Muscle of leg (tissue), 16 donors: ENCODE data around the gene ITPR3. TPM values are rescaled to one million over a fixed set of nuclear protein-coding genes. Genes with fewer than 3 reads are reported as not detected.

Experiments
- DNase-seq: peaks from one replicate; pipeline ENCODE4 v3.0.0; 2013
- H3K27ac ChIP-seq: one replicate; pipeline ENCODE4 v1.5.1; 2013; ENCODE audit warnings: mild to moderate bottlenecking, low read length, control low read depth
- H3K27me3 ChIP-seq: one replicate; pipeline ENCODE4 v1.6.1; 2013; ENCODE audit warnings: low read length; ENCODE audit not compliant: control insufficient read depth, insufficient read depth
- H3K36me3 ChIP-seq: one replicate; pipeline ENCODE4 v1.6.1; 2013; ENCODE audit warnings: low read length; ENCODE audit not compliant: control insufficient read depth, insufficient read depth
- H3K4me1 ChIP-seq: one replicate; pipeline ENCODE4 v1.6.1; 2013; ENCODE audit warnings: low read length; ENCODE audit not compliant: control insufficient read depth, insufficient read depth
- H3K4me3 ChIP-seq: one replicate; pipeline ENCODE4 v1.5.1; 2013; ENCODE audit warnings: low read length, control low read depth
- H3K9me3 ChIP-seq: replicated peaks from 2 replicates; pipeline ENCODE4 v1.6.1; 2013; ENCODE audit warnings: low read depth, low read length; ENCODE audit not compliant: control insufficient read depth
- WGBS: methylation state at CpG from one replicate; pipeline ENCODE4 v1.1.5; 2013; ENCODE audit warnings: missing lambda C conversion rate; ENCODE audit not compliant: insufficient coverage; 5-methylcytosine and 5-hydroxymethylcytosine counted together
- long read RNA-seq, 11 donors: transcript quantifications; one replicate each; lab custom pipeline, GENCODE V29; 2026
- polyA plus RNA-seq, 8 donors: library from polyadenylated mRNA; unstranded; fragments of 120-200 nt; gene quantifications; one replicate each; pipeline versions ENCODE4 v1.2.1 to v1.2.3, GENCODE V29; 2013; ENCODE audit warnings: inconsistent platforms in 1 of 8, low replicate concordance in 1 of 8; ENCODE audit not compliant: insufficient read length in 8 of 8, insufficient read depth in 1 of 8
- total RNA-seq: library from RNA; stranded (reverse); fragments of 120-200 nt; gene quantifications from one replicate; pipeline ENCODE4 v1.2.4, GENCODE V29; 2013

Gene ITPR3
- total RNA-seq (4.1 TPM), polyA plus RNA-seq (10 to 100 TPM in 3 of 8 donors, 1 to 10 TPM in 5; 6.0 to 15.9 (median 9.2) TPM)
- long read RNA-seq, donor 1, partial matches to known transcripts = 6 of 42 reads
- long read RNA-seq, donor 1, other reads (novel, unspliced or antisense) = 36 of 42 reads
- long read RNA-seq, donor 2 = 0 reads
- long read RNA-seq, donor 3 = 0 reads
- long read RNA-seq, donor 4 = 0 reads
- long read RNA-seq, donor 5 = 0 reads
- long read RNA-seq, donor 6 = 0 reads
- long read RNA-seq, donor 7 = 0 reads
- long read RNA-seq, donor 8 = 0 reads
- long read RNA-seq, donor 9 = 0 reads
- long read RNA-seq, donor 10 = 0 reads
- long read RNA-seq, donor 11, partial matches to known transcripts = 0 of 106 reads
- long read RNA-seq, donor 11, other reads (novel, unspliced or antisense) = 106 of 106 reads

GRCh38 chr6:33620856-33621710 lies at the start of gene ITPR3:
Gene ITPR3, plus strand, starts transcription at chr6:33621322. Its CDS starts 281 bp downstream, at chr6:33621603.
- H3K27ac ChIP-seq = peak within 1 kb of the TSS; percentile 81
- under 1% methylated on average over 88 of the region's 99 CpGs for WGBS
- H3K36me3 ChIP-seq = no peaks in the 10 kb centered on the region
- peaks cover 21% of the 10 kb centered on the region for H3K4me1 ChIP-seq
- H3K27me3 ChIP-seq = peaks cover 27% of the 10 kb centered on the region
- H3K4me3 ChIP-seq = peak within 1 kb of the TSS; percentile 59
- no peak for DNase-seq
- no peaks in the 10 kb centered on the region for H3K9me3 ChIP-seq

- WGBS = 52% methylated on average over 3 of the region's 11 CpGs
- Histone ChIP-seq H3K9me3 (no peaks in the 10 kb centered on the region), H3K4me1 (peaks cover 10% of the 10 kb centered on the region), H3K27me3 (no peaks in the 10 kb centered on the region), H3K4me3 (peak overlapping the region; percentile 50), H3K36me3 (peaks cover 33% of the 10 kb centered on the region), H3K27ac (peak overlapping the region; percentile 92)
- DNase-seq = no peak
Observed at GRCh38 chr6:33571637-33572316, 49.3 kb upstream of the ITPR3 start.

- 91% methylated on average over 8 of the region's 8 CpGs for WGBS
- H3K27ac ChIP-seq = no peak overlapping the region
Observed at GRCh38 chr6:33575211-33575610, 45.9 kb upstream of the ITPR3 start.

GRCh38 chr6:33576668-33577067 lies 44.5 kb upstream of the ITPR3 start:
- Histone ChIP-seq H3K4me1 (peaks cover 26% of the 10 kb centered on the region), H3K27me3 (no peaks in the 10 kb centered on the region), H3K36me3 (peaks cover 48% of the 10 kb centered on the region), H3K4me3 (no peak overlapping the region), H3K27ac (no peak overlapping the region), H3K9me3 (no peaks in the 10 kb centered on the region)
- no peak for DNase-seq
- WGBS = 91% methylated on average over 7 of the region's 11 CpGs

More at GRCh38 chr6:33575211-33575610, 45.9 kb upstream of the ITPR3 start:
- DNase-seq = no peak
- Histone ChIP-seq H3K36me3 (peaks cover 48% of the 10 kb centered on the region), H3K4me1 (peaks cover 26% of the 10 kb centered on the region), H3K27me3 (no peaks in the 10 kb centered on the region), H3K4me3 (no peak overlapping the region), H3K9me3 (no peaks in the 10 kb centered on the region)

- Histone ChIP-seq H3K27me3 (no peaks in the 10 kb centered on the region), H3K9me3 (no peaks in the 10 kb centered on the region), H3K4me3 (no peak overlapping the region), H3K36me3 (peaks cover 47% of the 10 kb centered on the region), H3K27ac (peak overlapping the region; percentile 47), H3K4me1 (peaks cover 21% of the 10 kb centered on the region)
- WGBS = 89% methylated on average over 3 of the region's 9 CpGs
- no peak for DNase-seq
Observed at GRCh38 chr6:33577106-33577535, 44.0 kb upstream of the ITPR3 start.

GRCh38 chr6:33577718-33578117 lies 43.4 kb upstream of the ITPR3 start:
- H3K27ac ChIP-seq = no peak overlapping the region
- no peak for DNase-seq
- WGBS = 87% methylated on average over 5 of the region's 6 CpGs
- H3K4me3 ChIP-seq = no peak overlapping the region
- no peaks in the 10 kb centered on the region for H3K9me3 ChIP-seq
- no peaks in the 10 kb centered on the region for H3K27me3 ChIP-seq
- peaks cover 44% of the 10 kb centered on the region for H3K36me3 ChIP-seq
- H3K4me1 ChIP-seq = peaks cover 20% of the 10 kb centered on the region

GRCh38 chr6:33578164-33578563 lies 43.0 kb upstream of the ITPR3 start:
- 95% methylated on average over 7 of the region's 7 CpGs for WGBS
- Histone ChIP-seq H3K27me3 (no peaks in the 10 kb centered on the region), H3K9me3 (no peaks in the 10 kb centered on the region), H3K4me1 (peaks cover 20% of the 10 kb centered on the region), H3K36me3 (peaks cover 44% of the 10 kb centered on the region), H3K27ac (no peak overlapping the region), H3K4me3 (no peak overlapping the region)
- DNase-seq = no peak

GRCh38 chr6:33578588-33579011 lies 42.5 kb upstream of the ITPR3 start:
- 72% methylated on average over 4 of the region's 9 CpGs for WGBS
- Histone ChIP-seq H3K4me3 (peak overlapping the region; percentile 10), H3K36me3 (peaks cover 41% of the 10 kb centered on the region), H3K9me3 (no peaks in the 10 kb centered on the region), H3K4me1 (peaks cover 20% of the 10 kb centered on the region), H3K27me3 (no peaks in the 10 kb centered on the region), H3K27ac (no peak overlapping the region)
- DNase-seq = no peak

- peak; percentile 94 for DNase-seq
- WGBS = 4% methylated on average over 16 of the region's 24 CpGs
Observed at GRCh38 chr6:33579828-33580714, 41.1 kb upstream of the ITPR3 start, which contains the start of gene BAK1. Gene BAK1, minus strand, starts transcription at chr6:33580276. Its CDS starts 2,672 bp downstream, at chr6:33577604.

More at GRCh38 chr6:33579828-33580714, 41.1 kb upstream of the ITPR3 start, which contains the start of gene BAK1:
- H3K9me3 ChIP-seq = no peaks in the 10 kb centered on the region
- peaks cover 20% of the 10 kb centered on the region for H3K4me1 ChIP-seq
- no peaks in the 10 kb centered on the region for H3K27me3 ChIP-seq
- peak within 1 kb of the TSS; percentile 77 for H3K27ac ChIP-seq
- H3K36me3 ChIP-seq = peaks cover 27% of the 10 kb centered on the region
- peak within 1 kb of the TSS; percentile 81 for H3K4me3 ChIP-seq
